Sigmoid colon (tissue), 7 donors: ENCODE results near the gene HOXB5. TPM values are rescaled to one million over a fixed set of nuclear protein-coding genes. Genes with fewer than 3 reads are reported as not detected.

Source experiments
- DNase-seq: peaks from one replicate; pipeline ENCODE4 v3.0.0-alpha.2; 2019
- H3K27ac ChIP-seq, 4 donors: fragments of 200-600 bp; sonication (generic); one replicate each; pipeline ENCODE4 v1.5.1; 2016 to 2019; ENCODE audit warnings: mild to moderate bottlenecking in 1 of 4
- H3K27me3 ChIP-seq, 3 donors: fragments of 200-600 bp; sonication (generic); one replicate each; pipeline ENCODE4 v1.5.1; 2019; ENCODE audit warnings: mild to moderate bottlenecking in 1 of 3
- H3K36me3 ChIP-seq, 4 donors: fragments of 200-600 bp; sonication (generic); one replicate each; pipeline ENCODE4 v1.5.1; 2016 to 2019
- H3K4me1 ChIP-seq, 4 donors: fragments of 200-600 bp; sonication (generic); one replicate each; pipeline ENCODE4 v1.5.1; 2017 to 2019
- H3K4me3 ChIP-seq, 4 donors: fragments of 200-600 bp; sonication (generic); one replicate each; pipeline ENCODE4 v1.5.1; 2017 to 2019; ENCODE audit warnings: mild to moderate bottlenecking in 2 of 4, moderate library complexity in 1 of 4
- H3K9me3 ChIP-seq, 4 donors: fragments of 200-600 bp in 3 of 4; sonication (generic) in 3 of 4; one replicate each; pipeline versions ENCODE4 v1.5.1 to v1.6.1; 2013 to 2019
- EP300 ChIP-seq, 4 donors: sonication (generic); formaldehyde crosslinking; IDR thresholded peaks; one replicate each; pipeline ENCODE4 v1.6.1; 2017; ENCODE audit warnings: antibody characterized with exemption in 4 of 4
- POLR2A ChIP-seq, 2 donors: fragments of 450-650 bp; IDR thresholded peaks; one replicate each; pipeline ENCODE4 v1.6.1; 2016; ENCODE audit warnings: antibody characterized with exemption in 2 of 2, mild to moderate bottlenecking in 2 of 2, moderate library complexity in 2 of 2
- POLR2AphosphoS5 ChIP-seq, 4 donors: sonication (generic); formaldehyde crosslinking; IDR thresholded peaks; one replicate each; pipeline ENCODE4 v1.6.1; 2017; ENCODE audit warnings: antibody characterized with exemption in 4 of 4
- WGBS, 2 donors: extraction: QIAGEN DNeasy Blood & Tissue Kit; methylation state at CpG; one replicate each; pipeline ENCODE4 v1.1.7; 2013; 5-methylcytosine and 5-hydroxymethylcytosine counted together
- intact Hi-C: fragments of 100-400 bp; cut with DNase I; formaldehyde crosslinking; loops from one replicate; pipeline ENCODE4 v1.15.1; 2023
- polyA plus RNA-seq, 3 donors: library from polyadenylated mRNA; stranded (reverse); fragments of 200-250 nt; gene quantifications; one replicate each; pipeline ENCODE4 v1.2.3, GENCODE V29; 2013
- total RNA-seq, 4 donors: library from RNA; depleted of rRNA; stranded (reverse); fragments of >200 nt; gene quantifications; one replicate each; pipeline ENCODE4 v1.1.0, GENCODE V29; 2016
- TF ChIP-seq, protein P1 (sequence below), 4 experiments: fragments of 450-650 bp in 3 of 4; fragments of 200-600 bp in 1 of 4; IDR thresholded peaks; one replicate each; pipeline ENCODE4 v1.5.1; 2016 to 2019; ENCODE audit warnings: antibody characterized with exemption in 4 of 4, mild to moderate bottlenecking in 3 of 4, moderate library complexity in 2 of 4
- donor health status: healthy with polysubstance abuse.
- donor health status: Bipolar disorder and iron deficiency.
- donor health status: healthy.

Gene HOXB5
- total and polyA plus RNA-seq, 7 donors = 1.5 to 13.9 (median 2.5) TPM

DNA sequence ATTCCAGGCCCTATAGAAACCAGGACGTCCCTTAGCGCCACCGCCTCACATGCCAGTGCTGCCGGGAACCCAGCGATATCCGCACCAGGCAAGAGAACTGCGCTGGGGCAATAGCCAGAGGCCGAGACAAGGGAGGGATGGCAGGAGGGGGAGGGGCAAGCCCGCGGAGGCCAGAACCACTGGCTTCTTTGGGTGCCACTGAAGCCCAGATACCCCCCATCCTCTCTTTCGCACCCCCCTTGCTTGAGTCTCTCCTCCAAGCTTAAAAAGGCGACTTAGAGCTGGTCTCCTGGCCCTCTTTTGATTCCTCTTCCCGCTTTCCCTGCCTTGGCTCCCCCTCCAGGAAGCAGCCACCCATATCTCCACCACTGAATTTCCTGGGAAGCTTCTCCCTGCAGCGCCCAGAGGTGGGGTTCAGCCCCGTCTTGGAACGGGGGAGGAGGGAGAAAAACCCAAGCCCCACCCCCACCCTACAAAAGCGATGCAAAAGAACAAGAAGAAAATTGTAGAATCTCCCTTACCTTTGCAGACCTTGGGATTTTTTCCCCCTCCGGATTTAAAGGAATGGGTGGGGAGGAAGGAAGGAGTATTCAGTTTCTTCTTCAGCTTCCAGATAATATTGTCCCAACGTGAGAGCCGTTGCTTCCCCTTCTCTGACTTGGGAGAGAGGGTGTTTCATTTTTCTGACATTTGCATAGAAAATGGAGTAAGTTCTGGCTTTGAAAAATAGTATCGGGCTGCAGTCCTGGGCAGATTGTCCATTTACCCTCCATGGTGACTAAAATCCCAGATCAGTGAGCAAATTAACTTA is 10.6 kb upstream of the HOXB5 start:
- peaks cover 0 to 34% (median 7%) of the 10 kb centered on the region in 4 donors for H3K36me3 ChIP-seq
- 12 to 22% methylated on average over 21 of the region's 21 CpGs for WGBS, 2 donors
- H3K4me1 ChIP-seq = peaks cover 0 to 47% (median 34%) of the 10 kb centered on the region in 4 donors
- H3K4me3 ChIP-seq = peak overlapping the region; percentile 25 to 43 (median 38)
- peak overlapping the region in 3 of 4 donors; percentile 62 to 99 (median 67) for H3K27ac ChIP-seq
- H3K9me3 ChIP-seq = no peaks in the 10 kb centered on the region
- no peak for DNase-seq
- intact Hi-C loops = no loop called here
- peaks cover 0 to 7% (median 4%) of the 10 kb centered on the region in 3 donors for H3K27me3 ChIP-seq
- peak in 1 of 2 donors; percentile 8 for TF ChIP-seq POLR2A (IDR thresholded peaks at IDR 0.05)
- TF ChIP-seq, protein P1, sequence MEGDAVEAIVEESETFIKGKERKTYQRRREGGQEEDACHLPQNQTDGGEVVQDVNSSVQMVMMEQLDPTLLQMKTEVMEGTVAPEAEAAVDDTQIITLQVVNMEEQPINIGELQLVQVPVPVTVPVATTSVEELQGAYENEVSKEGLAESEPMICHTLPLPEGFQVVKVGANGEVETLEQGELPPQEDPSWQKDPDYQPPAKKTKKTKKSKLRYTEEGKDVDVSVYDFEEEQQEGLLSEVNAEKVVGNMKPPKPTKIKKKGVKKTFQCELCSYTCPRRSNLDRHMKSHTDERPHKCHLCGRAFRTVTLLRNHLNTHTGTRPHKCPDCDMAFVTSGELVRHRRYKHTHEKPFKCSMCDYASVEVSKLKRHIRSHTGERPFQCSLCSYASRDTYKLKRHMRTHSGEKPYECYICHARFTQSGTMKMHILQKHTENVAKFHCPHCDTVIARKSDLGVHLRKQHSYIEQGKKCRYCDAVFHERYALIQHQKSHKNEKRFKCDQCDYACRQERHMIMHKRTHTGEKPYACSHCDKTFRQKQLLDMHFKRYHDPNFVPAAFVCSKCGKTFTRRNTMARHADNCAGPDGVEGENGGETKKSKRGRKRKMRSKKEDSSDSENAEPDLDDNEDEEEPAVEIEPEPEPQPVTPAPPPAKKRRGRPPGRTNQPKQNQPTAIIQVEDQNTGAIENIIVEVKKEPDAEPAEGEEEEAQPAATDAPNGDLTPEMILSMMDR (IDR thresholded peaks at IDR 0.05) = no peak
- no peak for TF ChIP-seq EP300 (IDR thresholded peaks at IDR 0.05)
- peak in 1 of 4 donors; percentile 44 for TF ChIP-seq POLR2AphosphoS5 (IDR thresholded peaks at IDR 0.05)

GRCh38 chr17:48601539-48602425 is 8.2 kb upstream of the HOXB5 start:
- Histone ChIP-seq H3K27ac (peak overlapping the region in 2 of 4 donors; percentile 95 to 99), H3K27me3 (peaks cover 0 to 4% (median 0%) of the 10 kb centered on the region in 3 donors)

GRCh38 chr17:48601207-48601538 is 7.6 kb upstream of the HOXB5 start:
- peaks cover 0 to 4% (median 0%) of the 10 kb centered on the region in 3 donors for H3K27me3 ChIP-seq
- intact Hi-C loops = no loop called here
- TF ChIP-seq, protein P1 (IDR thresholded peaks at IDR 0.05) = no peak
- TF ChIP-seq EP300 (IDR thresholded peaks at IDR 0.05) (no peak), POLR2A (IDR thresholded peaks at IDR 0.05) (no peak), POLR2AphosphoS5 (IDR thresholded peaks at IDR 0.05) (no peak)
- H3K4me3 ChIP-seq = no peak overlapping the region
- H3K27ac ChIP-seq = peak overlapping the region in 2 of 4 donors; percentile 95 to 99
- H3K9me3 ChIP-seq = no peaks in the 10 kb centered on the region
- 16 to 64% methylated on average over 4 of the region's 4 CpGs for WGBS, 2 donors
- H3K4me1 ChIP-seq = peaks cover 0 to 70% (median 60%) of the 10 kb centered on the region in 4 donors
- DNase-seq = no peak
- H3K36me3 ChIP-seq = peaks cover 0 to 21% (median under 1%) of the 10 kb centered on the region in 4 donors

More at GRCh38 chr17:48601539-48602425, 8.2 kb upstream of the HOXB5 start:
- H3K4me1 ChIP-seq = peaks cover 0 to 64% (median 55%) of the 10 kb centered on the region in 4 donors
- H3K9me3 ChIP-seq = no peaks in the 10 kb centered on the region
- no peak for TF ChIP-seq EP300 (IDR thresholded peaks at IDR 0.05)
- peak in 1 of 2 donors; percentile 10 for TF ChIP-seq POLR2A (IDR thresholded peaks at IDR 0.05)
- intact Hi-C loops = no loop called here
- WGBS, 2 donors = 13 to 35% methylated on average over 35 of the region's 35 CpGs
- H3K4me3 ChIP-seq = peak overlapping the region in 3 of 4 donors; percentile 18 to 43 (median 42)
- H3K36me3 ChIP-seq = peaks cover 0 to 27% (median 4%) of the 10 kb centered on the region in 4 donors
- no peak for DNase-seq

- Histone ChIP-seq H3K27ac (peak overlapping the region in 3 of 4 donors; percentile 76 to 99 (median 95)), H3K4me1 (peaks cover 0 to 77% (median 67%) of the 10 kb centered on the region in 4 donors), H3K27me3 (peaks cover 0 to 4% (median 0%) of the 10 kb centered on the region in 3 donors), H3K4me3 (no peak overlapping the region), H3K9me3 (no peaks in the 10 kb centered on the region), H3K36me3 (peaks cover 0 to 14% (median 0%) of the 10 kb centered on the region in 4 donors)
- WGBS, 2 donors = 14 to 62% methylated on average over 17 of the region's 17 CpGs
- DNase-seq = no peak
- TF ChIP-seq POLR2AphosphoS5 (IDR thresholded peaks at IDR 0.05) = peak in 1 of 4 donors; percentile 9
- TF ChIP-seq EP300 (IDR thresholded peaks at IDR 0.05) = no peak
- intact Hi-C loops = no loop called here
Measured at GRCh38 chr17:48600244-48601098, 6.9 kb upstream of the HOXB5 start.

DNA sequence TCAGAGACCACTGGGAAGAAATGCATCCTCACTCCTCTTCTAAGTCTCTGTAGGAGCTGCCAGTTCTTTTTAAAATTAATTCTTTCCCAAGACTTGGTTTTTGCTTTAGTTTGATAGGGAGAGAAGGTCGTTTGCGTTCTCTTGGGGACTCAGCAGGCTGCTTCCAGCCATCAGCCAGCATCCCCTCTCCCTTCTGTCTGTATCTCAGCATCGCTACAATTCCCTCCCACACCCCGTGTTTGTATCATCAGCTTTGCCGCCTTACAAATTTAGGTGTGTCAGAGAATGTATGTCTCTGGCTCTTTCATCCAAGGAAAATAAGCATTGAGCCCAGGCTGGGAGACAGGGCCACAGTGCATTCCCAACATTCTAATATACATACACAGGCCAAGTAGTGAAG is 5.8 kb upstream of the HOXB5 start:
- Histone ChIP-seq H3K36me3 (peaks cover 0 to 4% (median 0%) of the 10 kb centered on the region in 4 donors), H3K4me3 (no peak overlapping the region), H3K4me1 (peaks cover 0 to 88% (median 78%) of the 10 kb centered on the region in 4 donors), H3K9me3 (no peaks in the 10 kb centered on the region), H3K27me3 (peaks cover 0 to 11% (median 0%) of the 10 kb centered on the region in 3 donors), H3K27ac (peak overlapping the region in 3 of 4 donors; percentile 76 to 99 (median 95))
- no peak for TF ChIP-seq POLR2A (IDR thresholded peaks at IDR 0.05)
- intact Hi-C loops = no loop called here
- 46 to 76% methylated on average over 5 of the region's 5 CpGs for WGBS, 2 donors
- DNase-seq = no peak
